VCaP (cell line): ENCODE measurements around the gene TNIK.
A peak's percentile ranks its signal among the peaks of the same experiment; 100 is the strongest.

Experiments
- H3K27ac ChIP-seq: fragments of 450-650 bp; 2 replicates; pipeline ENCODE4 v1.5.1; 2017
- TF ChIP-seq, protein P1 (sequence below): fragments of 450-650 bp; conservative IDR thresholded peaks from 2 replicates; pipeline ENCODE4 v1.5.1; 2017; ENCODE audit warnings: mild to moderate bottlenecking, moderate library complexity

The TNIK gene

DNA sequence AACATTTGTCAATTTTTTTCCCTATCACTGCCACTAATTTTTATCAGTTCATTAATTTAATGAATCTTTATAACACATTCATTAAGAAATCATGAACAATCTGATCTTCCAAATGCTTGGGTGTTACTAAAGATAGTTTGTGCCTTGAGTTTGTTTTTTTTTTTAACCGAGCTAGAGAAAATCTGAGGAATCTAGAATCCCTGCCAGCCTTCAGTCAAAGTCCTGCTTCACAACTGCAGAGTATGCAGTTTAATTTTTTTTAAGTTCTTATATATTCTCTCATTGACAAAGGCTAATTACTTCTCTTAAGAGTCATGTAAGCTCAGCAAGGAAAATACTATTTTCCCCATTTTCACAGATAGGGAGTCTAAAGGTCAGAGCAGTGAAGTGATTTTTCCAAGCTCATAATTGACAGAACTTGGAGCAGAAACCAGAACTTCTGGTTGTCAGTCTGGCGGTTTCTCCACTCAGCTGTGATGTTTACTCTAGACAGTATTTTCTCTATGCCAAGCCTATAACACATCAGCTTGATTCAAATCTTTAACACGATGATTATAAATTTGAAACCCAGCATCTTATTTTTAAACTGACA lies 55.7 kb downstream of the TNIK start:
- H3K27ac ChIP-seq, result peak overlapping the region; percentile 92
- TF ChIP-seq, protein P1, sequence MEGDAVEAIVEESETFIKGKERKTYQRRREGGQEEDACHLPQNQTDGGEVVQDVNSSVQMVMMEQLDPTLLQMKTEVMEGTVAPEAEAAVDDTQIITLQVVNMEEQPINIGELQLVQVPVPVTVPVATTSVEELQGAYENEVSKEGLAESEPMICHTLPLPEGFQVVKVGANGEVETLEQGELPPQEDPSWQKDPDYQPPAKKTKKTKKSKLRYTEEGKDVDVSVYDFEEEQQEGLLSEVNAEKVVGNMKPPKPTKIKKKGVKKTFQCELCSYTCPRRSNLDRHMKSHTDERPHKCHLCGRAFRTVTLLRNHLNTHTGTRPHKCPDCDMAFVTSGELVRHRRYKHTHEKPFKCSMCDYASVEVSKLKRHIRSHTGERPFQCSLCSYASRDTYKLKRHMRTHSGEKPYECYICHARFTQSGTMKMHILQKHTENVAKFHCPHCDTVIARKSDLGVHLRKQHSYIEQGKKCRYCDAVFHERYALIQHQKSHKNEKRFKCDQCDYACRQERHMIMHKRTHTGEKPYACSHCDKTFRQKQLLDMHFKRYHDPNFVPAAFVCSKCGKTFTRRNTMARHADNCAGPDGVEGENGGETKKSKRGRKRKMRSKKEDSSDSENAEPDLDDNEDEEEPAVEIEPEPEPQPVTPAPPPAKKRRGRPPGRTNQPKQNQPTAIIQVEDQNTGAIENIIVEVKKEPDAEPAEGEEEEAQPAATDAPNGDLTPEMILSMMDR, result no peak

DNA sequence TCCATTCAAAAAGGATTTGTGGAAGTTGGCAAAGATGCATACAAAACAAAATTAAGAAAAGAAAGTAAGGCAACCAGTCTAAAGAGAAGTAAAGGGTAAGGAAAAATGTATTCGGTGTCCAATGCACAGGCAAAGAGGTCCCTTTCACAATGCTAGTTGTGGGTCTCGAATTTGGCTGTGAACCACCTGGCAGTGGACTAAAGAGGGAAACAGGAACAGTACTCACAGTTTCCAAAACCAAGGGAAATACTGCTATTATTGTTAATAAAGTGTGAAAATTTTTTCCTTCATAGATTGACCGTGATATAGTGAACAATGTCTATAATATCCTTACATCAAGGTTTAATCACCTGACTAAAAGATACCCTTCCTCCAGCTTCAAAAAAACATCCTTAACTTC lies 57.9 kb downstream of the TNIK start:
- TF ChIP-seq, protein P1, result no peak
- H3K27ac ChIP-seq, result peak overlapping the region; percentile 92

DNA sequence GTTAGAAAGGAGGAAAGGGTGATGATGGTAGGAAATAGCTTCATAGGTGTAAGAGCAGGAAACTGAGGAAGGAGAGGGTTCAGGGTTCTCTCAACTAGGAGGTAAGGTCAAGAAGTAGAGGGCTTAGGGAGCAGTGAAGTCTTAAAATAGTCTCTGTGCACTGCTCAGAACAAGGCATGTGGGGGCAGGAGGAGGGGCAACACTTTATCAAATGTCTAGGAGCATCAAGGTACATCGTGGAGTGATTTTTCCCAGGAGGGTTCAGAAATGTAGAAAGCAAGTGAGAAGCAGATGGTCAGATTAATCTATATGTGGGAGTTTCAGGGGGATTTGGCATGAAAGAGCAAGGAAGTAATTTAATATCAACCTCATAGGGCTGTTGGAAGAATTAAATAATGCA lies 58.8 kb downstream of the TNIK start:
- no peak overlapping the region for H3K27ac ChIP-seq
- TF ChIP-seq, protein P1, result no peak

- no peak overlapping the region for H3K27ac ChIP-seq
- TF ChIP-seq, protein P1, result no peak
Observed at GRCh38 chr3:171399842-171400241, 60.4 kb downstream of the TNIK start.

DNA sequence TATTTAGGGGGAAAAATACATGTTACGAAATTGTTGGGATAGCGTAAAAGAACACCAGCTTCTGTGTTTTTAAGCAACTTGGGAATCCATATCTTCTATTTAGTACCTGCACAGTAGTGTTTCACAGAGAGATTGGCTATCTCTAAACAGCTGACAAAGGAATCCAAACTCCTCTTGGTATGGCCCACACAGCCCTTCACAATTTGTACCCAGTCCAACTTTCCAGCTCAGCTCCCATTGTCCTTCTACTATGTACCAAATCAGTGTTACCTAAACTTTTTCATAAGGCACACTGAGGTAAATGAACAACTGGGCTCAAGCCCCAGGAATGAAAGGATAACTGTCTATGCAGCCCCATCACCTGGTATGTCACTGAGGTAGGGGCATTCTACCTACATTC lies 61.9 kb downstream of the TNIK start:
- TF ChIP-seq, protein P1, result no peak
- no peak overlapping the region for H3K27ac ChIP-seq

- TF ChIP-seq, protein P1, result no peak
Observed at GRCh38 chr3:171397089-171397488, 63.1 kb downstream of the TNIK start.

DNA sequence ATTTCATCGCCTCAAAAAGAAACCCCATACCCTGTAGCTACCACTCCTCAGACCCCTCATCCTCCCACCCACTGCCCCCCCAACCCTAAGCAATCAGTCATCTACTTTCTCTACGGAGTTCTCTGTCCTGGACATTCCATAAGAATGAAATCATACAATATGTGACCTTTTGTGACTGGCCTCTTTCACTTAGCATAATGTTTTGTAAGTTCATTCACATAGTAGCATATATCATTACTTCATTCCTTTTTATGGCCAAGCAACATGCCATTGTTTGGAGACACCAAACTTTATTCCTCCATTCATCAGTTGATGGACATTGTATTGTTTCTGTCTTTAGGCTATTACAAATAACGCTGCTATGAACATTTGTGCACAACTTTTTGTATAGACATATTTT lies 64.2 kb downstream of the TNIK start:
- TF ChIP-seq, protein P1, result no peak
- no peak overlapping the region for H3K27ac ChIP-seq

More at GRCh38 chr3:171397089-171397488, 63.1 kb downstream of the TNIK start:
- H3K27ac ChIP-seq, result no peak overlapping the region
